CD4-positive, alpha-beta T cell treated with Interleukin-17A for 1 hour (primary cell): ENCODE results near the gene TMEM259.
A peak's percentile ranks its signal among the peaks of the same experiment; 100 is the strongest.

Experiments
- DNase-seq: peaks from one replicate; pipeline ENCODE4 v3.0.0-alpha.2; 2020

The TMEM259 gene

GRCh38 chr19:1055028-1055425 is 34.1 kb upstream of the TMEM259 start:
- DNase-seq, result no peak

- no peak for DNase-seq
These were observed 33.4 kb upstream of the TMEM259 start for GRCh38 chr19:1054102-1055027.

GRCh38 chr19:1053176-1054101 is 32.5 kb upstream of the TMEM259 start:
- no peak for DNase-seq

GRCh38 chr19:1052349-1052975 is 31.5 kb upstream of the TMEM259 start:
- no peak for DNase-seq

- DNase-seq, result no peak
These were observed 30.9 kb upstream of the TMEM259 start for GRCh38 chr19:1051791-1052190.

- DNase-seq, result no peak
These were observed 30.3 kb upstream of the TMEM259 start for GRCh38 chr19:1050989-1051788.

GRCh38 chr19:1049800-1050199 is 28.9 kb upstream of the TMEM259 start:
- no peak for DNase-seq

GRCh38 chr19:1049106-1049505 is 28.2 kb upstream of the TMEM259 start:
- DNase-seq, result no peak

- no peak for DNase-seq
These were observed 26.8 kb upstream of the TMEM259 start for GRCh38 chr19:1047696-1048147.

- DNase-seq, result no peak
These were observed 26.1 kb upstream of the TMEM259 start for GRCh38 chr19:1046836-1047695.

GRCh38 chr19:1046117-1046626 is 25.2 kb upstream of the TMEM259 start:
- no peak for DNase-seq

GRCh38 chr19:1045247-1045603 is 24.3 kb upstream of the TMEM259 start:
- peak; percentile 84 for DNase-seq

GRCh38 chr19:1042689-1043511 is 22.0 kb upstream of the TMEM259 start:
- no peak for DNase-seq

GRCh38 chr19:1041835-1042685 is 21.1 kb upstream of the TMEM259 start:
- no peak for DNase-seq

- no peak for DNase-seq
These were observed 20.4 kb upstream of the TMEM259 start for GRCh38 chr19:1041272-1041834.

GRCh38 chr19:1040476-1041271 is 19.8 kb upstream of the TMEM259 start:
- DNase-seq, result peak; percentile 94

- peak; percentile 99 for DNase-seq
These were observed 18.9 kb upstream of the TMEM259 start, which contains the start of gene ABCA7 for GRCh38 chr19:1039646-1040475. ABCA7 (plus strand) TSS chr19:1040107; CDS start chr19:1041362, 1,255 bp downstream.
